Stimulated activated CD4-positive, alpha-beta T cell treated with anti-CD3 and anti-CD28 coated beads, TNF-alpha, amount 100 ng/mL, for 1 hour (primary cell): ENCODE results near the gene ZNF407.

Experiments used
- DNase-seq, 3 donors: peaks; one replicate each; pipeline ENCODE4 v3.0.0-alpha.2; 2020; ENCODE audit warnings: low read depth in 3 of 3, low spot score in 1 of 3

ZNF407 gene

GRCh38 chr18:75065251-75066000 lies 467.8 kb downstream of the ZNF407 start:
- DNase-seq, result no peak

GRCh38 chr18:75066021-75066880 lies 468.6 kb downstream of the ZNF407 start:
- no peak for DNase-seq

DNA sequence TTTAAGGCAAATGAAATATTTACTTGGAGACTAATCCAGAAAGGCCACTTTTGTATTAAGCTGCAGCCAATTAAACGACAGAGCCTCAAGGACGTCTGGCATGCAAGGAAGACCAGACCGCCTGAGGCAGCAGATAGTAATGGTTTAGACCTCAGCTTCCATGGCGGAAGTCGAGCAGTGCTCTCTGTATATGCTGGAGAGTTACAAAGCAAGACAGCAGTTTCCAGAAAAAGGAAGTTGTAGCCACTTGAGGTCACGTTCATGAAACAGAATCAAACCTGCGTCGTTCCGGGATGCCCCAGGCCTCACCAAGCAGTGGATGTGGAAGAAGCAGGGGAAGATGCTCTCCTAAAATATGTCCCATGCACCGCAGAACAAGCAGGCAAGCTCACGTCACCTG lies 469.3 kb downstream of the ZNF407 start:
- no peak for DNase-seq

DNA sequence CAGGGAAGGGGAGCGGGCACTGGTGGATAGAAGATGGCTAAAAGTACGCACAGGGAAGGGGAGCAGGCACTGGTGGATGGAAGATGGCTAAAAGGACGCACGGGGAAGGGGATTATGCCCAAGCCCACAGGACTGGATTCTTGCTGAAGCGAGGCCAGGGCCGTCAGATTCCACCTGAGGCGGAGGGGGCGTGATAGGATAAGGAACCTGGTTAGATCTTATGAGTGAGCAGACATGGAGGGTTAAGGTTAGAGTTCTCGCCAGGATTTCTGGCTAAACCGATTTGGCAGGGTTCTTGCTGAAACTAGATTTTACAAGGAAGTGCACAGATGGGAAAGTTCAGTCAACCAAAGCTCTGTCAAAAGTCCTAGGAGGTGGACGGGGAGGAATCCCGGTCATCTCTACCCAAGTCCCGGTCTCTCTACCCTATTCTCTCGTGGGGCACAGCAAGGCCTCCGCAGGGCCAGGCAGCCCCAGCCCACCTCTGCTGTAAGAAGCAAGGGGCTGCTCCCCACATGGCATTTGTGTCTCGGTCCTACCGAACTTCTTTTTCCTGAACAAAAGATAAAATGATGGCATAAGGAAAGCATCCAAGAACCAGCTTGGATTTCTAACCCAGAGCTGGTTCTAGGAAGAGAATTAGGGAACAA lies 470.5 kb downstream of the ZNF407 start:
- DNase-seq, result no peak

- DNase-seq, result no peak
These were observed 471.2 kb downstream of the ZNF407 start for GRCh38 chr18:75068682-75069435.

- DNase-seq, result no peak
These were observed 472.6 kb downstream of the ZNF407 start for GRCh38 chr18:75070235-75070624.

GRCh38 chr18:75070625-75071483 lies 473.2 kb downstream of the ZNF407 start:
- peak; percentile 24 to 47 (median 40) for DNase-seq

DNA sequence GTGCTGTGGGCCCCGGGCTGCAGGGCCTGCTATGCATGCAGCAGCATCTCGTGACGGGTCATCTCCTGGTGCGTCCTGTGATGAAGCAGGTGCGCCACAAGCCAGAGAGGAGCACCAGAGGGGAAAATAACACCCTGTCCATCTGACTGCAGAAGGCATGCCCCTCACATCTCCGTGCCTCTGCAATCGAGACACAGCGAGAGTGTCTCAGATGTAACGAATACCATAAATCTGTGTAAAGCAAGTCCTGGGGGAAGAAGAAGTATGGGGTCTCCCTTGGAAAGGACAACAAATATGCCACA lies 473.8 kb downstream of the ZNF407 start:
- no peak for DNase-seq

- DNase-seq, result no peak
These were observed 474.4 kb downstream of the ZNF407 start for GRCh38 chr18:75071866-75072671.

DNA sequence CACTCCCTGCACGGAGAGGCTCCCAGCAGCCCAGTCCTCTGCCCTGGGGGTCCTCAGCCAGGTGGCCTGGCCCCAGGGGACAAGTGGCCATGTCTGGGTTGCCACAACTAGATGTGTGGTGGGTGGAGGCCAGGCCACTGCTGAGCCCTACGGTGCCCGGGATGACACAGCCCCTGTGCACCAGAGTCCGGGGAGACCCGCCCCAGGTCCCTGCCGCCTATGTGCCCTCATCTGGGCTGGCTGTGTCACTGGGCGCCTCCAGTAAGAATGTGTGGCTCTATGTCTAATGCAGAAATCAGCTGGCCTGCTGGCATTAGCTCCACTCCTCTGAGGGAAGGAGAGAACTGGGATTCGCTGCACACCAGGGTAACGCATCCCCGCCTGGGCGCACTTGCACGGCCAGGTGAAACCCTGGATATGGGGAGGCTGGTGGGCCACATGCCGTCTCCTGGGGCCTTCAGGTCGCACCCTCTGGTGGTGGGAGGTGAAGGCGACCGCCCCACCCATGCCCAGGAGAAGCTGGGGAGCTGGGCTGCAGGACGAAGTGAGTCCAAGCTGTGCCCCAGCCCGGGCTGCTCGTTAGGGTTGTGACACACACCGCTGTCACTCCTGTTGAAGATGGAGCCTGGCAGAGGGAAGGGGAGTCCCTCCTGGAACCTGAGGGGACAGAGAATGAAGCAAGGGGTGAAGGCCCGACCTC lies 475.2 kb downstream of the ZNF407 start:
- no peak for DNase-seq

GRCh38 chr18:75073654-75074053 lies 476.0 kb downstream of the ZNF407 start:
- DNase-seq, result no peak

DNA sequence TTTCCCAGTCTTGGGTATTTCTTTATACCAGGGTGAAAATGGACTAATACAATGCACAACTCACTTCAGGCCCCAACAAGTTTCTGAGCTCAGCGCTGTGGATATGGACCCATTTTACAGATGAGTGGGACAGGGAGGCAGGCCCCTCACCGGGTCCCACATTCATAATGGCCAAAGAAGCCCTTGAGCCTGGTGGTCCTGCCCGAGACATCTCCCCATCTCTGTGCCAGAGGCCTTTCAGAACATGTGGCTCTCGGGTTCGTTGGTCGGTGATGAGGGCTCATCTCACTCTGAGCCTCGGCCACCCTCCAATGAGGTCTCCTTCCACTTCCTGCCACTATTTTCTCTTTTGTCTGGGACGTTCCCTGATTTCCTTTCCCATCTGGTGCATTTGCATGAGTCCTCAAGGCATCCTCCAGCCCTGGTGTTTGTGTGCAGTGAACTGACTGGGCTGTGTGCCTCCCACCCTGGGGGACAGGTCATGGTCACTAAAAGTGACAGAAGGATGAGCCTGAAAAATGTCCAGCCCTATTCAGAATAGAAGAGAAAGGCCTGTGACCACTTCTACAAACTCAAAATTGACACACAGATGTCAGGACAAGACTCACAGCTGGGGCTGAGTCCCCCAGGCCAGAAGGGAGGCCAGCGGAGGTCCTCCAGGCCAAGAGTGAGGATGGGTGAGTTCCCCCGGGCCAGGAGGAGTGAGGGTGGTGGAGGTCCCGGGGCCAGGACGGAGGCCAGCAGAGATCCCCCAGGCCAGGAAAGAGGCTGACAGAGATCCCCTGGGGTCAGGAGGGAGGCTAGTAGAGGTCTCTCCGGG lies 476.7 kb downstream of the ZNF407 start:
- no peak for DNase-seq

DNA sequence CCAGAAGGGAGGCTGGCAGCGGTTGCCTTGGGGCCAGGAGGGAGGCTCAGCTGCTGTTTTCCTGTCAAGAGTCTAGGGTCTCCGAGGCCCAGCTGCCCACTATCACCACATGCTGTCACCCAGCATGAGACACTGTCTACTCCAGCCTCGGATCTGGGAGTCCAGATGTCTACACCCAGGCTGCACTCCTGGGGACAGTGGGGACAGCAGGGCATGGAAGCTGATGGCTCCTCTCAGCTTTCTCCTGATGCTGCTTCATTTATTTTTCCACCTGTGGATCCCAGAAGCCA lies 477.3 kb downstream of the ZNF407 start:
- DNase-seq, result no peak

DNA sequence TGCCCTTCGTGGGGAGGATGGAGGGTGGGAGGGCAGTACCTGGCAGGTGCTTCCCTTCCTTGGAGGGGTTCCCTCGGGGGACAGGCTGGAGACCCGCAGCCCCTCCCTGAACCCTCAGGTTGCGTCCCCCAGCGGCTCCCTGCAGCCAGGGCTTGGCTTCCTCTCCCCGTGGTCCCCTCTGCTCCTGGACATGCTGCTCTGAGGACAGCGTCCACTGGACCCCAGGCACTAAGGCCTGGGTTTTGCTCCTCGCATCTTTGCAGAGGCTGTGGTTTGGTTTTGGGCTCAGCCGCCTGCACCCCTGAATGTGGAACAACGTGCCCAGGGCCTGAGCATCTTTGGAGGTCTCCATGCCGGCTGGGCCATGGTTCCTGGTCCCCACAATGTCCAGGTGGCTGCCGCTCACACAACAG lies 477.8 kb downstream of the ZNF407 start:
- no peak for DNase-seq

DNA sequence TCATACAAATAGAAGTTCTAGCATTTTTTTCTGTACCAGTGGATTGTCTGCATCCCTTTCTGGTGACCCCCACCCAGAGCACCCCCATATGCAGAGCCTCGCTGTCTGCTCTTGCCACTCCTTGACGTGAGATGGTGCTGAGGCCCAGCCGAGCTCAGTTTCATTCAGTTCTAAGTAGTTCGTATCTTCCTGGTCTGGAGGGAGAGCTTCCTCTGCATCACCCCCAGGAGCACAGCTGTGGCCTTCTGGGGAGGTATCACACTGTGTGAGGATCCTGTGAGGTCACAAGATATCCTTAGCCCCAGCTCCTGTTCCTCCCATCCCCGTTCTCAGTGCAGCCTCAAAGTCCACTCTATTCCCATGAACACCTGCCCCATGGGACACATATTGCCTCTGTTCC lies 478.6 kb downstream of the ZNF407 start:
- DNase-seq, result no peak

GRCh38 chr18:75081486-75081885 lies 483.8 kb downstream of the ZNF407 start:
- DNase-seq, result no peak

GRCh38 chr18:75083131-75083530 lies 485.5 kb downstream of the ZNF407 start:
- no peak for DNase-seq

GRCh38 chr18:75083761-75084160 lies 486.1 kb downstream of the ZNF407 start:
- DNase-seq, result no peak
